ENCODE measurements around the gene BORA. TPM values are rescaled to one million over a fixed set of nuclear protein-coding genes. Genes with fewer than 3 reads are reported as not detected.

Gene BORA
- total and polyA plus RNA-seq, 9 donors = 0.66 to 2.5 (median 1.3) TPM

GRCh38 chr13:72751220-72751619 is 23.5 kb downstream of the BORA start:
- TF ChIP-seq POLR2A (IDR thresholded peaks at IDR 0.05) (no peak), EP300 (IDR thresholded peaks at IDR 0.05) (no peak), CTCF (IDR thresholded peaks at IDR 0.05) (no peak)
- Histone ChIP-seq H3K4me3 (no peak overlapping the region), H3K27me3 (no peaks in the 10 kb centered on the region), H3K4me1 (ENCODE audit: insufficient read depth) (no peaks in the 10 kb centered on the region), H3K36me3 (no peaks in the 10 kb centered on the region), H3K9me3 (no peaks in the 10 kb centered on the region), H3K27ac (no peak overlapping the region)
- no peak for DNase-seq
- intact Hi-C loops (cut with DNase I) = no loop called here

GRCh38 chr13:72754111-72754510 is 26.4 kb downstream of the BORA start:
- no peaks in the 10 kb centered on the region for H3K36me3 ChIP-seq
- no peaks in the 10 kb centered on the region for H3K27me3 ChIP-seq
- no peak for TF ChIP-seq CTCF (IDR thresholded peaks at IDR 0.05)
- no peak for TF ChIP-seq POLR2A (IDR thresholded peaks at IDR 0.05)
- no peak for TF ChIP-seq EP300 (IDR thresholded peaks at IDR 0.05)
- intact Hi-C loops (cut with DNase I) = no loop called here
- no peaks in the 10 kb centered on the region for H3K4me1 ChIP-seq (ENCODE audit: insufficient read depth)
- no peaks in the 10 kb centered on the region for H3K9me3 ChIP-seq
- no peak overlapping the region for H3K27ac ChIP-seq
- H3K4me3 ChIP-seq = no peak overlapping the region
- WGBS, 3 donors = 92 to 93% (median 92%) methylated on average over 6 of the region's 6 CpGs
- no peak for DNase-seq

- no peaks in the 10 kb centered on the region for H3K36me3 ChIP-seq
Observed at GRCh38 chr13:72757792-72758535, 30.2 kb downstream of the BORA start.

GRCh38 chr13:72760189-72760588 is 32.5 kb downstream of the BORA start:
- no peaks in the 10 kb centered on the region for H3K4me1 ChIP-seq (ENCODE audit: insufficient read depth)
- intact Hi-C loops (cut with DNase I) = no loop called here
- H3K9me3 ChIP-seq = no peaks in the 10 kb centered on the region
- TF ChIP-seq EP300 (IDR thresholded peaks at IDR 0.05) (no peak), CTCF (IDR thresholded peaks at IDR 0.05) (no peak), POLR2A (IDR thresholded peaks at IDR 0.05) (no peak)
- H3K27ac ChIP-seq = no peak overlapping the region
- 90 to 92% (median 90%) methylated on average over 3 of the region's 3 CpGs for WGBS, 3 donors
- no peak for DNase-seq
- H3K36me3 ChIP-seq = no peaks in the 10 kb centered on the region
- no peak overlapping the region for H3K4me3 ChIP-seq
- no peaks in the 10 kb centered on the region for H3K27me3 ChIP-seq

More at GRCh38 chr13:72757792-72758535, 30.2 kb downstream of the BORA start:
- intact Hi-C loops (cut with DNase I) = no loop called here
- Histone ChIP-seq H3K9me3 (no peaks in the 10 kb centered on the region), H3K4me1 (ENCODE audit: insufficient read depth) (no peaks in the 10 kb centered on the region), H3K27me3 (no peaks in the 10 kb centered on the region), H3K4me3 (no peak overlapping the region), H3K27ac (no peak overlapping the region)
- no peak for TF ChIP-seq CTCF (IDR thresholded peaks at IDR 0.05)
- no peak for TF ChIP-seq POLR2A (IDR thresholded peaks at IDR 0.05)
- no peak for TF ChIP-seq EP300 (IDR thresholded peaks at IDR 0.05)
- 69 to 73% (median 72%) methylated on average over 4 of the region's 4 CpGs for WGBS, 3 donors
- no peak for DNase-seq

Data from ovary (tissue), 9 donors.